GM12892 (cell line): ENCODE measurements around the gene NAB2.
A peak's percentile ranks its signal among the peaks of the same experiment; 100 is the strongest.

Source experiments
- DNase-seq: peaks from one replicate; pipeline ENCODE4 v3.0.0; 2011; ENCODE audit not compliant: insufficient read length
- FAIRE-seq: peaks from 2 replicates; lab custom pipeline; 2011; peaks lifted over from hg19 to GRCh38; lab: Jason Lieb, UNC
- POLR2A ChIP-seq: IDR thresholded peaks from 2 replicates; pipeline ENCODE4 v1.6.1; 2011; ENCODE audit warnings: low read depth, low read length, control low read depth
- POLR2AphosphoS5 ChIP-seq: IDR thresholded peaks from 2 replicates; pipeline ENCODE4 v1.6.1; 2011; ENCODE audit warnings: low read depth, low read length, control low read depth
- TAF1 ChIP-seq: IDR thresholded peaks from 2 replicates; pipeline ENCODE4 v1.6.1; 2011; ENCODE audit warnings: low read depth, mild to moderate bottlenecking, control low read depth, low read length, borderline replicate concordance

Gene NAB2

GRCh38 chr12:57090924-57091637 is 2.2 kb downstream of the NAB2 start:
- DNase-seq: no peak
- FAIRE-seq: no peak
- TF ChIP-seq TAF1: no peak
- TF ChIP-seq POLR2A: no peak
- no peak for TF ChIP-seq POLR2AphosphoS5

- TF ChIP-seq TAF1 (no peak), POLR2A (no peak)
- FAIRE-seq (no peak), DNase-seq (no peak)
Observed at GRCh38 chr12:57091638-57092528, 3.0 kb downstream of the NAB2 start.

GRCh38 chr12:57092529-57092862 is 3.6 kb downstream of the NAB2 start:
- no peak for DNase-seq
- no peak for FAIRE-seq
- TF ChIP-seq TAF1: no peak
- no peak for TF ChIP-seq POLR2AphosphoS5
- no peak for TF ChIP-seq POLR2A

GRCh38 chr12:57092876-57093414 is 4.0 kb downstream of the NAB2 start:
- FAIRE-seq: no peak
- no peak for TF ChIP-seq POLR2AphosphoS5
- no peak for TF ChIP-seq POLR2A
- no peak for TF ChIP-seq TAF1
- no peak for DNase-seq

GRCh38 chr12:57093415-57094207 is 4.7 kb downstream of the NAB2 start:
- DNase-seq (peak; percentile 93), FAIRE-seq (peak; percentile 95)
- TF ChIP-seq POLR2A (peak; percentile 63), POLR2AphosphoS5 (no peak; the same call in none of the 2 replicates)

GRCh38 chr12:57094208-57095160 is 5.6 kb downstream of the NAB2 start:
- TF ChIP-seq POLR2A (peak; percentile 63), POLR2AphosphoS5 (peak; percentile 72), TAF1 (no peak)
- FAIRE-seq: no peak
- no peak for DNase-seq

- FAIRE-seq: no peak
- no peak for DNase-seq
Observed at GRCh38 chr12:57095440-57095839, 6.5 kb downstream of the NAB2 start.

GRCh38 chr12:57096099-57096572 is 7.2 kb downstream of the NAB2 start:
- TF ChIP-seq POLR2AphosphoS5 (no peak), POLR2A (no peak), TAF1 (no peak)
- no peak for DNase-seq
- no peak for FAIRE-seq

More at GRCh38 chr12:57095440-57095839, 6.5 kb downstream of the NAB2 start:
- no peak for TF ChIP-seq TAF1
- no peak for TF ChIP-seq POLR2AphosphoS5
- no peak for TF ChIP-seq POLR2A

GRCh38 chr12:57096748-57097553 is 8.0 kb downstream of the NAB2 start:
- DNase-seq (no peak), FAIRE-seq (no peak)
- TF ChIP-seq POLR2AphosphoS5 (no peak), TAF1 (no peak), POLR2A (no peak)
